Bronchial epithelial cell (primary cell): Measurements from ENCODE around the gene TK2. TPM values are rescaled to one million over a fixed set of nuclear protein-coding genes. Genes with fewer than 3 reads are reported as not detected.
"Not testable (repeated sequence)": the region's sequence is repeated elsewhere in the genome, so short reads cannot be mapped to it uniquely, and the experiment has no call there.

Experiments
- DNase-seq: peaks from one replicate; pipeline ENCODE4 v3.0.0-alpha.2; 2010; ENCODE audit warnings: low read depth
- FAIRE-seq: peaks from 2 replicates; lab custom pipeline; 2011; peaks lifted over from hg19 to GRCh38; lab: Jason Lieb, UNC
- H3K27me3 ChIP-seq: 2 replicates; pipeline ENCODE4 v1.5.1; 2011; ENCODE audit warnings: low read length; ENCODE audit not compliant: control insufficient read depth, insufficient read depth
- H3K36me3 ChIP-seq: 2 replicates; pipeline ENCODE4 v1.5.1; 2011; ENCODE audit warnings: low read length; ENCODE audit not compliant: control insufficient read depth, insufficient read depth
- H3K4me3 ChIP-seq: 2 replicates; pipeline ENCODE4 v1.5.1; 2011; ENCODE audit warnings: mild to moderate bottlenecking, low read depth, low read length, control low read depth
- total RNA-seq: library from RNA; depleted of rRNA; stranded (reverse); fragments of >200 nt; gene quantifications from 2 replicates; pipeline ENCODE4 v1.2.1, GENCODE V29; 2014
- TF ChIP-seq, protein P1 (sequence below): IDR thresholded peaks from 2 replicates; pipeline ENCODE4 v1.5.1; 2011; ENCODE audit warnings: mild to moderate bottlenecking, moderate library complexity, low read length, control low read depth, inconsistent platforms; ENCODE audit not compliant: insufficient read depth, severe bottlenecking

Gene TK2
- total RNA-seq, 1 donor from 2014 or later: 8.7 TPM

GRCh38 chr16:66568355-66568754 lies 18.4 kb upstream of the TK2 start:
- Histone ChIP-seq H3K27me3 (no peaks in the 10 kb centered on the region), H3K4me3 (no peak overlapping the region), H3K36me3 (peaks cover 2% of the 10 kb centered on the region)
- FAIRE-seq (no peak), DNase-seq (peak; percentile 43)
- TF ChIP-seq, protein P1, sequence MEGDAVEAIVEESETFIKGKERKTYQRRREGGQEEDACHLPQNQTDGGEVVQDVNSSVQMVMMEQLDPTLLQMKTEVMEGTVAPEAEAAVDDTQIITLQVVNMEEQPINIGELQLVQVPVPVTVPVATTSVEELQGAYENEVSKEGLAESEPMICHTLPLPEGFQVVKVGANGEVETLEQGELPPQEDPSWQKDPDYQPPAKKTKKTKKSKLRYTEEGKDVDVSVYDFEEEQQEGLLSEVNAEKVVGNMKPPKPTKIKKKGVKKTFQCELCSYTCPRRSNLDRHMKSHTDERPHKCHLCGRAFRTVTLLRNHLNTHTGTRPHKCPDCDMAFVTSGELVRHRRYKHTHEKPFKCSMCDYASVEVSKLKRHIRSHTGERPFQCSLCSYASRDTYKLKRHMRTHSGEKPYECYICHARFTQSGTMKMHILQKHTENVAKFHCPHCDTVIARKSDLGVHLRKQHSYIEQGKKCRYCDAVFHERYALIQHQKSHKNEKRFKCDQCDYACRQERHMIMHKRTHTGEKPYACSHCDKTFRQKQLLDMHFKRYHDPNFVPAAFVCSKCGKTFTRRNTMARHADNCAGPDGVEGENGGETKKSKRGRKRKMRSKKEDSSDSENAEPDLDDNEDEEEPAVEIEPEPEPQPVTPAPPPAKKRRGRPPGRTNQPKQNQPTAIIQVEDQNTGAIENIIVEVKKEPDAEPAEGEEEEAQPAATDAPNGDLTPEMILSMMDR: no peak

DNA sequence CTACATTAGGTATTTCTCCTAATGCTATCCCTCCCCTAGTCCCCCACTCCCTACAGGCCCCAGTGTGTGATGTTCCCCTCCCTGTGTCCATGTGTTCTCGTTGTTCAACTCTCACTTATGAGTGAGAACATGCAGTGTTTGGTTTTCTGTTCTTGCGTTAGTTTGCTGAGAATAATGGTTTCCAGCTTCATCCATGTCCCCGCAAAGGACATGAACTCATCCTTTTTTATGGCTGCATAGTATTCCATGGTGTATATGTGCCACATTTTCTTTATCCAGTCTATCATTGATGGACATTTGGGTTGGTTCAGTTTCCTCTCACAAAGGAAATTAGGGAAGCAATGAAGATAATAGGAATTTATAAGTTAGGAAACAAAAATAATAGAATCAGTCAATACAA lies 17.3 kb upstream of the TK2 start:
- not testable (repeated sequence) for H3K27me3 ChIP-seq, FAIRE-seq, DNase-seq

DNA sequence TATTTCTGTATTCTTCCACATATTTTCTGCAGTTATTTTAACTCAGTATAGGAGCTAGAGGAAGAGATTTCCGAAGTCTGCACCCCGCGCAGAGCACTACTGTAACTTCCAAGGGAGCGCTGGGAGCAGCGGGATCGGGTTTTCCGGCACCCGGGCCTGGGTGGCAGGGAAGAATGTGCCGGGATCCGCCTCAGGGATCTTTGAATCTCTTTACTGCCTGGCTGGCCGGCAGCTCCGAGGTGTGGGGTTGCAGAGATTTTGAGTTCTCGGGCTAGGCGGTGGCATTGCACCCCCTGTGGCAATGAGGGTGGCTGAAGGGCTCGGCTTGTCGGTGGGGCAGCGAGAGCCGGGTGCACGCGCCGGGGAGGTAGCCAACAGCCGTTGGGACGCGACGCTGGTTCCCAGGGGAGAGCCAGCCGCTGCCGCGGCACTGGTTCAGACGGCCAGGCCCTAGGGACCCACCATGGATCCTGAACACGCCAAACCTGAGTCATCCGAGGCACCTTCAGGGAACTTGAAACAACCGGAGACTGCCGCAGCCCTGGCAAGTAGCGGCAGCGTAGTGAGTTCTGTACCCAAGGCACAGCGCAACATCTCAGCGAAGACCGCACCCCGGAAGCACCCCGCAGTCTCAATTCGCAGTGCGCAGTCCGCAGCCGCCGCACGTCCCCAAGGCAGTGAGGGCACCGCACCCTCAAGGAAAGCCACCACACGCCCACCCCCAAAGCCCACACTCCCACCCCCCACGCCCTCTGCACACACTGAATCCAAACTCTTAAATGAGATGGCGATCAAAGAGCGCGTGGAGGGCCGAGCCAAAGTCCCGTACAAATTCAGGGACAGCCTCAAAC lies 16.4 kb upstream of the TK2 start, which contains the start of gene CMTM1:
TSS of gene CMTM1 (plus strand) at position 389 of the 851 bp plus-strand sequence. CDS start at position 464, 75 bp downstream.
- FAIRE-seq: no peak

More for the DNA sequence above, 17.3 kb upstream of the TK2 start:
- not testable (repeated sequence) for H3K36me3 ChIP-seq, H3K4me3 ChIP-seq

DNA sequence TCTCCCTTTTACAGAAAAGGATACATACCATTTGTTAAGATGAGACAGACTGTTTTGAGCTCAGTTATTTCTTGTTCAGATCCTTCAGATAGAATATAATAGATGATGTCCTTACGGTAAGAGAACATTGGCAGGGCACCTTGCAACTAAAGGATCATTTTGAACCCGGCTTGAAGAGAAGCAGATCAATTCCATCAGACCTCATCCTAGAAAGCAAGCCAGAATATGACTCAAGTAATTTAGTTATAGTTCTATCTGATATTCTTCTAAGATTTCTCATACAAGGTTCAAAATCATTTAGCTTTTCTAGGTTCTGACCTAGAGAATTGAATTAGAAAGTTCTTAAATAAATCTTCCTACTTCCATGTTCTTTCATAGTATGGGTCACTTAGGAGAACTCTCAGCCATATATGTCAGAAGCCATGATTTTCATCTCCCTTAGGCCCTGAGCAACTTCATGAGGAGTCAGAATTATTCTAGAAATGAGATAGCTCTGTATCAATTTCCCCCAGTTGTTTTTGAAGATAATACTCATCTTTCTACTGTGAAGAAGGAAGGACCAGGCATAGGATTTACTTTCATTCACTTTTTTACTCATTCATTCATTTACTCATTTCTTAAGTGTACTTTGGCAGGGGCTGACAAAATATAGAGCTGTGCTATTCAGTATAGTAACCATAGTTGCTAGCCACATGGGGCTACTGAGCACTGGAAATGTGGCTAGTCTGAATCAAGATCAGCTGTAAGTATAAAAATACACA lies 13.8 kb upstream of the TK2 start:
- Histone ChIP-seq H3K4me3 (no peak overlapping the region), H3K36me3 (peaks cover 2% of the 10 kb centered on the region), H3K27me3 (no peaks in the 10 kb centered on the region)
- DNase-seq (no peak), FAIRE-seq (no peak)
- TF ChIP-seq, protein P1: no peak

More for the DNA sequence above, 16.4 kb upstream of the TK2 start, which contains the start of gene CMTM1:
- H3K36me3 ChIP-seq: peaks cover 2% of the 10 kb centered on the region
- H3K4me3 ChIP-seq: no peak within 1 kb of the TSS
- DNase-seq: no peak
- no peaks in the 10 kb centered on the region for H3K27me3 ChIP-seq
- TF ChIP-seq, protein P1: no peak

- no peak for DNase-seq
- Histone ChIP-seq H3K4me3 (no peak overlapping the region), H3K27me3 (no peaks in the 10 kb centered on the region), H3K36me3 (peaks cover 2% of the 10 kb centered on the region)
- TF ChIP-seq, protein P1: no peak
- no peak for FAIRE-seq
Measured at GRCh38 chr16:66562986-66563385, 13.1 kb upstream of the TK2 start.

GRCh38 chr16:66562409-66562808 lies 12.5 kb upstream of the TK2 start:
- DNase-seq (peak; percentile 30), FAIRE-seq (no peak)
- TF ChIP-seq, protein P1: no peak
- H3K27me3 ChIP-seq: no peaks in the 10 kb centered on the region
- H3K36me3 ChIP-seq: peaks cover 2% of the 10 kb centered on the region
- no peak overlapping the region for H3K4me3 ChIP-seq
